Activated naive CD4-positive, alpha-beta T cell treated with anti-CD3 and anti-CD28 coated beads for 36 hours (primary cell): Measurements from ENCODE around the gene ITGA6. TPM values are rescaled to one million over a fixed set of nuclear protein-coding genes. Genes with fewer than 3 reads are reported as not detected.

Experiments
- CTCF ChIA-PET: fragments of 350-600 bp; sonication (Branson Sonifier 250); formaldehyde crosslinking; loops from one replicate; lab custom pipeline; 2021; ENCODE audit warnings: antibody characterized with exemption; lab: Charles Lee
- DNase-seq: peaks from one replicate; pipeline ENCODE4 v3.0.0-alpha.2; 2020
- H3K27ac Mint-ChIP-seq: one replicate; pipeline ENCODE4 v1.8.0; 2021; ENCODE audit warnings: mild to moderate bottlenecking, mixed read lengths
- H3K27me3 Mint-ChIP-seq: one replicate; pipeline ENCODE4 v1.8.0; 2021; ENCODE audit warnings: low read depth, mixed read lengths
- H3K36me3 Mint-ChIP-seq: one replicate; pipeline ENCODE4 v1.8.0; 2021; ENCODE audit warnings: low read depth, mixed read lengths
- H3K4me1 Mint-ChIP-seq: one replicate; pipeline ENCODE4 v1.8.0; 2021; ENCODE audit warnings: low read depth, mixed read lengths
- H3K4me3 Mint-ChIP-seq: one replicate; pipeline ENCODE4 v1.8.0; 2021; ENCODE audit warnings: mild to moderate bottlenecking, moderate library complexity, mixed read lengths
- H3K9me3 Mint-ChIP-seq: one replicate; pipeline ENCODE4 v1.8.0; 2021; ENCODE audit warnings: mixed read lengths
- intact Hi-C: fragments of 100-400 bp; cut with micrococcal nuclease; formaldehyde crosslinking; loops from one replicate; pipeline ENCODE4 v1.15.1; 2023
- total RNA-seq, 2 experiments: library from RNA; stranded (reverse); gene quantifications; one replicate each; pipeline ENCODE4 v1.2.3, GENCODE V29; 2021

Gene ITGA6
- total RNA-seq, 2 experiments from 2014 or later = 16.5 to 16.8 TPM

GRCh38 chr2:172473167-172473566 lies 45.8 kb downstream of the ITGA6 start:
- H3K9me3 Mint-ChIP-seq = no peaks in the 10 kb centered on the region
- peaks cover 53% of the 10 kb centered on the region for H3K4me1 Mint-ChIP-seq
- H3K27me3 Mint-ChIP-seq = no peaks in the 10 kb centered on the region
- DNase-seq = no peak
- CTCF ChIA-PET = interaction anchor here (0.6 to 6.9 kb wide), 7 partner anchors 9 to 383 kb away, joined by 3 to 55 read pairs (median 3); no protein-coding TSS in a partner anchor
- intact Hi-C loops = no loop called here
- no peak overlapping the region for H3K27ac Mint-ChIP-seq
- H3K36me3 Mint-ChIP-seq = peaks cover 5% of the 10 kb centered on the region
- peak overlapping the region; percentile 30 for H3K4me3 Mint-ChIP-seq

- H3K27ac Mint-ChIP-seq = no peak overlapping the region
- peaks cover 61% of the 10 kb centered on the region for H3K4me1 Mint-ChIP-seq
- DNase-seq = no peak
- CTCF ChIA-PET = no interaction called here
- H3K36me3 Mint-ChIP-seq = peaks cover 5% of the 10 kb centered on the region
- H3K4me3 Mint-ChIP-seq = no peak overlapping the region
- intact Hi-C loops = no loop called here
- no peaks in the 10 kb centered on the region for H3K27me3 Mint-ChIP-seq
- no peaks in the 10 kb centered on the region for H3K9me3 Mint-ChIP-seq
Measured at GRCh38 chr2:172478353-172478752, 51.0 kb downstream of the ITGA6 start.

- no peak for DNase-seq
- Mint-ChIP-seq H3K4me1 (peaks cover 64% of the 10 kb centered on the region), H3K27ac (no peak overlapping the region), H3K4me3 (no peak overlapping the region), H3K36me3 (peaks cover 1% of the 10 kb centered on the region), H3K9me3 (no peaks in the 10 kb centered on the region), H3K27me3 (no peaks in the 10 kb centered on the region)
- intact Hi-C loops = loop anchor here (1.0 to 5.0 kb wide), 3 partner anchors 8 to 773 kb away; partner anchors contain the start of gene DLX2
- CTCF ChIA-PET = interaction anchor here (1.2 to 8.3 kb wide), 3 partner anchors 14 to 47 kb away, joined by 4 to 87 read pairs (median 32); no protein-coding TSS in a partner anchor
Measured at GRCh38 chr2:172480301-172481218, 53.2 kb downstream of the ITGA6 start.

- no peak overlapping the region for H3K27ac Mint-ChIP-seq
- intact Hi-C loops = loop anchor here (5.0 kb wide), 2 partner anchors 379 to 774 kb away; partner anchors contain the start of gene DLX2
- DNase-seq = peak; percentile 31
- H3K4me1 Mint-ChIP-seq = peaks cover 61% of the 10 kb centered on the region
- no peaks in the 10 kb centered on the region for H3K9me3 Mint-ChIP-seq
- H3K4me3 Mint-ChIP-seq = no peak overlapping the region
- H3K36me3 Mint-ChIP-seq = peaks cover 1% of the 10 kb centered on the region
- H3K27me3 Mint-ChIP-seq = no peaks in the 10 kb centered on the region
- CTCF ChIA-PET = interaction anchor here (0.7 to 8.3 kb wide), 8 partner anchors 12 to 354 kb away, joined by 3 to 87 read pairs (median 4); no protein-coding TSS in a partner anchor
Measured at GRCh38 chr2:172481507-172482262, 54.3 kb downstream of the ITGA6 start.

- peaks cover 52% of the 10 kb centered on the region for H3K4me1 Mint-ChIP-seq
- intact Hi-C loops = loop anchor here (1.0 to 5.0 kb wide), 5 partner anchors 19 to 777 kb away; partner anchors contain the start of gene DLX2
- peak; percentile 37 for DNase-seq
- no peak overlapping the region for H3K27ac Mint-ChIP-seq
- H3K9me3 Mint-ChIP-seq = no peaks in the 10 kb centered on the region
- peaks cover 7% of the 10 kb centered on the region for H3K36me3 Mint-ChIP-seq
- no peaks in the 10 kb centered on the region for H3K27me3 Mint-ChIP-seq
- CTCF ChIA-PET = interaction anchor here (0.7 to 8.3 kb wide), 9 partner anchors 8 to 290 kb away, joined by 3 to 87 read pairs (median 4); no protein-coding TSS in a partner anchor
- H3K4me3 Mint-ChIP-seq = no peak overlapping the region
Measured at GRCh38 chr2:172484253-172484652, 56.9 kb downstream of the ITGA6 start.

- Mint-ChIP-seq H3K27ac (no peak overlapping the region), H3K27me3 (no peaks in the 10 kb centered on the region), H3K4me1 (peaks cover 52% of the 10 kb centered on the region), H3K4me3 (no peak overlapping the region), H3K36me3 (peaks cover 7% of the 10 kb centered on the region), H3K9me3 (no peaks in the 10 kb centered on the region)
- DNase-seq = no peak
- intact Hi-C loops = loop anchor here (1.0 to 5.0 kb wide), 5 partner anchors 19 to 777 kb away; partner anchors contain the start of gene DLX2
- CTCF ChIA-PET = interaction anchor here (0.6 to 8.3 kb wide), 11 partner anchors 9 to 291 kb away, joined by 3 to 87 read pairs (median 4); no protein-coding TSS in a partner anchor
Measured at GRCh38 chr2:172484706-172485105, 57.3 kb downstream of the ITGA6 start.

- H3K27ac Mint-ChIP-seq = no peak overlapping the region
- intact Hi-C loops = no loop called here
- DNase-seq = no peak
Measured at GRCh38 chr2:172488556-172488955, 61.2 kb downstream of the ITGA6 start.

GRCh38 chr2:172489681-172490080 lies 62.3 kb downstream of the ITGA6 start:
- Mint-ChIP-seq H3K4me1 (peaks cover 51% of the 10 kb centered on the region), H3K27ac (no peak overlapping the region), H3K27me3 (no peaks in the 10 kb centered on the region), H3K4me3 (no peak overlapping the region), H3K9me3 (no peaks in the 10 kb centered on the region), H3K36me3 (peaks cover 16% of the 10 kb centered on the region)
- intact Hi-C loops = loop anchor here (10.0 kb wide), 1 partner anchor 205 kb away; no protein-coding TSS in a partner anchor
- CTCF ChIA-PET = no interaction called here
- no peak for DNase-seq

More at GRCh38 chr2:172488556-172488955, 61.2 kb downstream of the ITGA6 start:
- H3K4me1 Mint-ChIP-seq = peaks cover 47% of the 10 kb centered on the region
- H3K36me3 Mint-ChIP-seq = peaks cover 16% of the 10 kb centered on the region
- H3K27me3 Mint-ChIP-seq = no peaks in the 10 kb centered on the region
- no peaks in the 10 kb centered on the region for H3K9me3 Mint-ChIP-seq
- no peak overlapping the region for H3K4me3 Mint-ChIP-seq
- CTCF ChIA-PET = interaction anchor here (0.8 kb wide), 1 partner anchor 22 kb away, joined by 4 read pairs; no protein-coding TSS in a partner anchor

GRCh38 chr2:172496160-172496608 lies 68.8 kb downstream of the ITGA6 start:
- Mint-ChIP-seq H3K27me3 (no peaks in the 10 kb centered on the region), H3K4me1 (peaks cover 73% of the 10 kb centered on the region)

GRCh38 chr2:172507199-172507598 lies 79.8 kb downstream of the ITGA6 start:
- H3K27me3 Mint-ChIP-seq = no peaks in the 10 kb centered on the region
- peaks cover 5% of the 10 kb centered on the region for H3K9me3 Mint-ChIP-seq
- DNase-seq = no peak
- no peak overlapping the region for H3K4me3 Mint-ChIP-seq
- peaks cover 31% of the 10 kb centered on the region for H3K36me3 Mint-ChIP-seq
- intact Hi-C loops = no loop called here
- CTCF ChIA-PET = no interaction called here
- H3K27ac Mint-ChIP-seq = no peak overlapping the region
- H3K4me1 Mint-ChIP-seq = peaks cover 34% of the 10 kb centered on the region

More at GRCh38 chr2:172496160-172496608, 68.8 kb downstream of the ITGA6 start:
- intact Hi-C loops = loop anchor here (2.0 to 10.0 kb wide), 2 partner anchors 61 to 199 kb away; partner anchors contain the start of gene PDK1
- Mint-ChIP-seq H3K27ac (peak overlapping the region; percentile 91), H3K4me3 (peak overlapping the region; percentile 38), H3K9me3 (no peaks in the 10 kb centered on the region), H3K36me3 (peaks cover 26% of the 10 kb centered on the region)
- CTCF ChIA-PET = interaction anchor here (1.2 to 2.2 kb wide), 2 partner anchors 30 to 324 kb away, joined by 6 to 8 read pairs; no protein-coding TSS in a partner anchor
- DNase-seq = peak; percentile 61

- H3K4me3 Mint-ChIP-seq = peak overlapping the region; percentile 58
- peak overlapping the region; percentile 66 for H3K27ac Mint-ChIP-seq
- peaks cover 26% of the 10 kb centered on the region for H3K9me3 Mint-ChIP-seq
- CTCF ChIA-PET = interaction anchor here (0.6 kb wide), 1 partner anchor 28 kb away, joined by 3 read pairs; no protein-coding TSS in a partner anchor
- intact Hi-C loops = loop anchor here (5.0 kb wide), 1 partner anchor 47 kb away; the partner anchor contains the start of gene PDK1
- peaks cover 23% of the 10 kb centered on the region for H3K4me1 Mint-ChIP-seq
- peaks cover 36% of the 10 kb centered on the region for H3K36me3 Mint-ChIP-seq
- no peak for DNase-seq
- no peaks in the 10 kb centered on the region for H3K27me3 Mint-ChIP-seq
Measured at GRCh38 chr2:172510088-172510487, 82.7 kb downstream of the ITGA6 start.
